SJCRH30 (cell line): Measurements from ENCODE around the gene GET3. TPM values are rescaled to one million over a fixed set of nuclear protein-coding genes. Genes with fewer than 3 reads are reported as not detected.
A peak's percentile ranks its signal among the peaks of the same experiment; 100 is the strongest.
"Not testable (repeated sequence)": the region's sequence is repeated elsewhere in the genome, so short reads cannot be mapped to it uniquely, and the experiment has no call there.

Experiments used
- DNase-seq, 2 experiments: peaks; one replicate each; pipeline ENCODE4 v3.0.0-alpha.2; 2015 to 2020
- H3K27ac ChIP-seq: fragments of 250-450 bp; sonication (Bioruptor Pico); 2 replicates; pipeline ENCODE4 v1.5.1; 2020; ENCODE audit warnings: mild to moderate bottlenecking, moderate library complexity
- H3K27me3 ChIP-seq: fragments of 250-450 bp; sonication (Bioruptor Pico); 2 replicates; pipeline ENCODE4 v1.5.1; 2020; ENCODE audit warnings: mild to moderate bottlenecking, moderate library complexity
- H3K36me3 ChIP-seq: fragments of 250-450 bp; sonication (Bioruptor Pico); 2 replicates; pipeline ENCODE4 v1.5.1; 2020; ENCODE audit warnings: mild to moderate bottlenecking, moderate library complexity
- H3K4me1 ChIP-seq: fragments of 250-450 bp; sonication (Bioruptor Pico); 2 replicates; pipeline ENCODE4 v1.5.1; 2020; ENCODE audit warnings: mild to moderate bottlenecking, moderate library complexity
- H3K4me3 ChIP-seq: fragments of 250-450 bp; sonication (Bioruptor Pico); 2 replicates; pipeline ENCODE4 v1.5.1; 2020; ENCODE audit warnings: mild to moderate bottlenecking, moderate library complexity
- H3K9me3 ChIP-seq: fragments of 250-450 bp; sonication (Bioruptor Pico); replicated peaks from 2 replicates; pipeline ENCODE4 v1.5.1; 2020; ENCODE audit warnings: mild to moderate bottlenecking, moderate library complexity
- total RNA-seq: library from RNA; depleted of rRNA; stranded (reverse); fragments of >200 nt; shearing (Covaris generic); gene quantifications from 2 replicates; pipeline ENCODE4 v1.2.3, GENCODE V29; 2014

The GET3 gene
- total RNA-seq, 1 experiment from 2014 or later, result 79.5 TPM

DNA sequence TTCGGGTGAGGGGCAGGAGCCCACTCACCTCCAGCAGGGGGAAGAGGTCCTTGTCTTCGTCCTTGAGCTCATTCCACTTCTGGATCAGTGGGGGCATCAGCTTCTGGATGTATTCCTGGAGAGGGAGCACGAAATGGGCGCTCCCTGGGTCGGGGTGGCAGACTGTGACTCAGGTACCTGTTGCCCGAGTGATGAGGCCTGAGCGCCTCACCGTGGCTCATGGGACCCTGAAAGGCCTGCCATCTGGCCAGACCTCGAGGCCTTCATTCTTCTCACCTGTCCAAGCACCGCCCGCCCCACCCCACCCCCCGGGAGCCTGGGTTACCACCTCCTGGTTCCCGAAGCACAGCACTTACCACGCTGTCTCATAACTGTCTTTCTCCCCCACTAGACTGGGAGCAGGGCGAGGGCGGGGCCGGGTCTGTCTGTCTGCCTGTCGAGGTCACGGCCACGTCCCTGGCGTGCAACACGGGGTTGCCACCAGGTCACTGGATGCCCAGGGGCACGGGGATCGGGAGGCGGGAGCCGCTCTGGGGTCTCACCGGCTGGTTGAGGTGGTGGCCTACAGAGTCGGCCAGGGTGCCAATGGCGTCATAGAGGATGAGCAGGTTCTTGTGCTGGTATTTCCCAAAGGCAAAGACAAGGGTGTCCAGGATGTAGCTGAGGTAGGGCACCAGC is 31.5 kb upstream of the GET3 start:
- H3K27me3 ChIP-seq, result no peaks in the 10 kb centered on the region
- peaks cover 95% of the 10 kb centered on the region for H3K36me3 ChIP-seq
- DNase-seq, result no peak
- H3K4me1 ChIP-seq, result no peaks in the 10 kb centered on the region
- H3K9me3 ChIP-seq, result no peaks in the 10 kb centered on the region
- no peak overlapping the region for H3K4me3 ChIP-seq
- H3K27ac ChIP-seq, result no peak overlapping the region

- Histone ChIP-seq H3K27ac (no peak overlapping the region), H3K27me3 (no peaks in the 10 kb centered on the region), H3K4me3 (no peak overlapping the region), H3K4me1 (no peaks in the 10 kb centered on the region), H3K9me3 (no peaks in the 10 kb centered on the region), H3K36me3 (peaks cover 95% of the 10 kb centered on the region)
- DNase-seq, result no peak
Measured at GRCh38 chr19:12706332-12706718, 31.0 kb upstream of the GET3 start.

GRCh38 chr19:12708641-12709040 is 28.7 kb upstream of the GET3 start:
- no peak for DNase-seq
- Histone ChIP-seq H3K9me3 (no peaks in the 10 kb centered on the region), H3K4me3 (no peak overlapping the region), H3K27me3 (no peaks in the 10 kb centered on the region), H3K27ac (no peak overlapping the region), H3K4me1 (no peaks in the 10 kb centered on the region), H3K36me3 (peaks cover 91% of the 10 kb centered on the region)

DNA sequence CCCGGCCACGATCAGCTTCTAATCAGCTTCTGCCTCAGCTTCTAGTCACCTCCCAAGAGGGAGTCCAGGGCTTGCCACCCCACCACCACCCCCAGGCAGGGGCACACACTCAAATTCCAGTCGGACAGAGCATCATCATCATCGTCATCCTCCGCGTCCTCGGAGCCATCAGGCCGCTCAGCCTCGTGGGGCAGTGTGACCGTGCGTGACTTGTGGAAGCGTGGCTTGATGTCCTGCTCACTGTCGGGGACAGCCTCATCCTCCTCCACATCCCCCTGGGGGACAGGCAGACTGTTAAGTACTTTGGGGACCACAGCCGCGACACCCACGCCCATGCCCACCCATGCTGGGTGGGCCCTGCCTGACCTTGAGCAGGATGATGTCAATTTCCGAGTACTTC is 26.1 kb upstream of the GET3 start:
- Histone ChIP-seq H3K27me3 (no peaks in the 10 kb centered on the region), H3K4me3 (no peak overlapping the region), H3K27ac (no peak overlapping the region), H3K4me1 (no peaks in the 10 kb centered on the region), H3K36me3 (peaks cover 91% of the 10 kb centered on the region), H3K9me3 (no peaks in the 10 kb centered on the region)
- no peak for DNase-seq

- not testable (repeated sequence) for H3K9me3 ChIP-seq, H3K4me3 ChIP-seq, H3K4me1 ChIP-seq, DNase-seq, H3K27me3 ChIP-seq, H3K27ac ChIP-seq
- H3K36me3 ChIP-seq, result peaks cover 90% of the 10 kb centered on the region
Measured at GRCh38 chr19:12712077-12712476, 25.2 kb upstream of the GET3 start.

- H3K27ac ChIP-seq, H3K9me3 ChIP-seq, H3K27me3 ChIP-seq, H3K4me1 ChIP-seq, H3K4me3 ChIP-seq, DNase-seq: not testable (repeated sequence)
- H3K36me3 ChIP-seq, result peaks cover 89% of the 10 kb centered on the region
Measured at GRCh38 chr19:12713304-12713703, 24.0 kb upstream of the GET3 start.

- Histone ChIP-seq H3K4me1 (no peaks in the 10 kb centered on the region), H3K36me3 (peaks cover 86% of the 10 kb centered on the region), H3K27me3 (no peaks in the 10 kb centered on the region), H3K4me3 (no peak overlapping the region), H3K9me3 (no peaks in the 10 kb centered on the region), H3K27ac (no peak overlapping the region)
- DNase-seq, result no peak
Measured at GRCh38 chr19:12715102-12715501, 22.2 kb upstream of the GET3 start.

DNA sequence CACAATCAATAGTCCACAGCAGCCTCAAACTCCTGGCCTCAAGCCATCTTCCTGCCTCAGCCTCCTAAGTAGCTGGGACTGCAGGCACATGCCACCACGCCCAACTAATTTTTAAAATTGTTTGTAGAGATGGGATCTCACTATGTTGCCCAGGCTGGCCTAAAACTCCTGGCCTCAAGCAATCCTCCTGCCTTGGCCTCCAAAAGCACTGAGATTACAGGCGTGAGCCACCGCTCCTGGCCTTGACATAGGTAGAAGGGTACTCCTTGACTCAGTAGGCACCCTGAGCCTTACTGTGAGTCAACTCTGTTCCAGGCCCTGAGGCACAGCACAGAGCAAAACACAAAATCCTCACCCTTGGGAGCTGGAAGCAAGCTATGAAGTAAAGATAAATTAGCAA is 21.4 kb upstream of the GET3 start:
- no peaks in the 10 kb centered on the region for H3K9me3 ChIP-seq
- no peak overlapping the region for H3K4me3 ChIP-seq
- H3K36me3 ChIP-seq, result peaks cover 78% of the 10 kb centered on the region
- H3K27ac ChIP-seq, result no peak overlapping the region
- H3K27me3 ChIP-seq, result no peaks in the 10 kb centered on the region
- no peaks in the 10 kb centered on the region for H3K4me1 ChIP-seq
- DNase-seq, result no peak

DNA sequence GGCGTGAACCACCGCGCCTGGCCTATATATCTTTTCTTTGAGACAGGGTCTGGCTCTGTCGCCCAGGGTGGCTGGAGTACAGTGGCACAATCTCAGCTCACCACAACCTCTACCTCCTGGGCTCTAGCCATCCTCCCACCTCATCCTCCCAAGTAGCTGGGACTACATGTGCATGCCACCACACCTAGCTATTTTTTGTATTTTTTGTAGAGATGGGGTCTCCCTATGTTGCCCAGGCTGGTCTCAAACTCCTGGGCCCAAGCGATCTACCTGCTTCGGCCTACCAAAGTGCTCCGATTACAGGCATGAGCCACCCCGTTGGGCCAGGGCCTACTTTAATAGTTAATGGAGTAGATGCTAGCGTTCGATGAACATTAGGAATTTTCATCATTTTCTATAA is 17.0 kb upstream of the GET3 start:
- no peaks in the 10 kb centered on the region for H3K9me3 ChIP-seq
- H3K4me1 ChIP-seq, result peaks cover 2% of the 10 kb centered on the region; the same call in 1 of the 2 replicates
- DNase-seq, result no peak
- peak overlapping the region; percentile 78 for H3K4me3 ChIP-seq
- H3K27ac ChIP-seq, result no peak overlapping the region
- no peaks in the 10 kb centered on the region for H3K27me3 ChIP-seq
- H3K36me3 ChIP-seq, result peaks cover 38% of the 10 kb centered on the region

- peaks cover 32% of the 10 kb centered on the region for H3K36me3 ChIP-seq
- H3K4me3 ChIP-seq, result peak overlapping the region; percentile 78
- H3K27me3 ChIP-seq, result no peaks in the 10 kb centered on the region
- DNase-seq, result no peak
- peaks cover 2% of the 10 kb centered on the region; the same call in 1 of the 2 replicates for H3K4me1 ChIP-seq
- no peaks in the 10 kb centered on the region for H3K9me3 ChIP-seq
- H3K27ac ChIP-seq, result peak overlapping the region; percentile 84
Measured at GRCh38 chr19:12720851-12721655, 16.2 kb upstream of the GET3 start.

DNA sequence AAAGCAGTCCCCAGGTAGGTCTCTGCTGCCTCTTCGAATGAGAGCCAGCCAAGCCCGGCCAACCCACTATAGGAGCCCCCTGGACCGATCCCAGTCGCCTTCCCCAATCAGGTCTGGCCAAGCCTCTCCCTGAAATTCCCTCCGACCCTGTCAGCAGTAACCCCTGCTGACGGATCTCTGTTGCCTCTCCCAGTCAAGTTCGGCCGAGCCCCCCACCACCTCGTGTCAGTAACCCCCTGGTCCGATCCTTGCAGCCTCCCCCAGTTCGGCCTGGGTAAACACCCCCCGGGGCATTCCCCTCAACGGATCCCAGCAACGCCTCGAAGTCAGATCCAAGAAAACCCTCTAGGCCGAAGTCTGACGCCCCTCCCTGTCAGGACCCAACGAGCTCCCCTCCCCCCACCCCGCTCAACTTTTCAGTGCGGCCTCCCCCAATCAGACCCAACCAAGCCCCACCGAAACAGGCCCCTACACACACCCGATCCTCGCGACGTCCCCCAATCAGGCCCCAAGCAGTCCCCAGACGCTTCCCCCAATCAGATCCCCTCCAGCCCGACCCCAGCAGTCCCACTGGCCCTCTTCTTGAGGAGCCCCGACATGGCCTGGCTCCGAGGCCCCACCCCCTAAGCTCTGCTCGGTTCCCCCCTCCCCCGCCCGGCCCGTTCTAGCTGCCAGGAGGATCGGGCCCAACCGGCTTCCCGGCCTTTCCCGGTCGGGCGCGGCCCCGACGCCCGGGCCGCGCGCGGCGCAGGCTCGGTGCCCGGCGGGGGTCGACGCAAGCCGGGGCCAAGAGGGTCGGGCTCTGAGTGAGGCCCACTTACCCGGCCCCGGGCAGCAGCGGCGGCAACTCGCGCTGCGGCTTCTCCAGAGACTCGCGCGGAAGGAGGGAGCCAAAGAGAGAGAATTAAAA is 15.4 kb upstream of the GET3 start:
- Histone ChIP-seq H3K36me3 (peaks cover 23% of the 10 kb centered on the region), H3K9me3 (no peaks in the 10 kb centered on the region), H3K27ac (peak overlapping the region; percentile 84), H3K4me1 (peaks cover 2% of the 10 kb centered on the region; the same call in 1 of the 2 replicates), H3K4me3 (peak overlapping the region; percentile 78), H3K27me3 (no peaks in the 10 kb centered on the region)
- peak; percentile 80 to 86 for DNase-seq

- H3K9me3 ChIP-seq, result no peaks in the 10 kb centered on the region
- H3K36me3 ChIP-seq, result peaks cover 18% of the 10 kb centered on the region
- no peaks in the 10 kb centered on the region for H3K27me3 ChIP-seq
- peak overlapping the region; percentile 78 for H3K4me3 ChIP-seq
- peak; percentile 100 for DNase-seq
- H3K4me1 ChIP-seq, result peaks cover 2% of the 10 kb centered on the region; the same call in 1 of the 2 replicates
- peak overlapping the region; percentile 84 for H3K27ac ChIP-seq
Measured at GRCh38 chr19:12722566-12723380, 14.5 kb upstream of the GET3 start.

- no peaks in the 10 kb centered on the region for H3K27me3 ChIP-seq
- H3K36me3 ChIP-seq, result peaks cover 18% of the 10 kb centered on the region
- H3K27ac ChIP-seq, result peak overlapping the region; percentile 84
- no peaks in the 10 kb centered on the region for H3K9me3 ChIP-seq
- peaks cover 2% of the 10 kb centered on the region; the same call in 1 of the 2 replicates for H3K4me1 ChIP-seq
- no peak for DNase-seq
- peak overlapping the region; percentile 78 for H3K4me3 ChIP-seq
Measured at GRCh38 chr19:12723381-12723640, 14.0 kb upstream of the GET3 start.
